Measurements from ENCODE around the gene MTHFD1L.

DNA sequence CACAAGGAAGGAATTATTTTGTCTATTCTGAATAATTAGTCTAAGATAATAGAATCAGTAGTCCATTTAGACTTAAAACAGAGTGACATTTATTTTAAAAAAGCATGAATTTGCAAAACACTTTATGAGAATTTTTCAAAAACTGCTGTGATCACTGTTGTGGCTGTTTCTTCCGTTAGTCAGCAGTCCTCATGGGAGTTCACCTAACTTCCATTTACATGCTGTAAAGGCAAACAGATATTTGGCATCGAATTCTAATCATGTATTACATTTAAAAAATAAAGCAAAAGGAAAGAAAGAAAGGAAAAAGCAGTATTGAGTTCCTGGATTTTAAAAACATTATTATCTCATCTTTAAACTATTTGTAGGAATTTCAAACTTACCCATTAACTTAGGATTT lies 111.8 kb downstream of the MTHFD1L start:
- TF ChIP-seq, protein P1, sequence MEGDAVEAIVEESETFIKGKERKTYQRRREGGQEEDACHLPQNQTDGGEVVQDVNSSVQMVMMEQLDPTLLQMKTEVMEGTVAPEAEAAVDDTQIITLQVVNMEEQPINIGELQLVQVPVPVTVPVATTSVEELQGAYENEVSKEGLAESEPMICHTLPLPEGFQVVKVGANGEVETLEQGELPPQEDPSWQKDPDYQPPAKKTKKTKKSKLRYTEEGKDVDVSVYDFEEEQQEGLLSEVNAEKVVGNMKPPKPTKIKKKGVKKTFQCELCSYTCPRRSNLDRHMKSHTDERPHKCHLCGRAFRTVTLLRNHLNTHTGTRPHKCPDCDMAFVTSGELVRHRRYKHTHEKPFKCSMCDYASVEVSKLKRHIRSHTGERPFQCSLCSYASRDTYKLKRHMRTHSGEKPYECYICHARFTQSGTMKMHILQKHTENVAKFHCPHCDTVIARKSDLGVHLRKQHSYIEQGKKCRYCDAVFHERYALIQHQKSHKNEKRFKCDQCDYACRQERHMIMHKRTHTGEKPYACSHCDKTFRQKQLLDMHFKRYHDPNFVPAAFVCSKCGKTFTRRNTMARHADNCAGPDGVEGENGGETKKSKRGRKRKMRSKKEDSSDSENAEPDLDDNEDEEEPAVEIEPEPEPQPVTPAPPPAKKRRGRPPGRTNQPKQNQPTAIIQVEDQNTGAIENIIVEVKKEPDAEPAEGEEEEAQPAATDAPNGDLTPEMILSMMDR (conservative IDR thresholded peaks at IDR 0.05; ENCODE audit: low read length): no peak
- TF ChIP-seq EZH2phosphoT487 (IDR thresholded peaks at IDR 0.05; ENCODE audit: borderline replicate concordance): no peak
